NOMO-1 (cell line): ENCODE results near the gene CYTH3.

Experiments used
- DNase-seq, 2 experiments: peaks; one replicate each; lab custom pipeline; 2025; ENCODE audit not compliant: unreplicated experiment in 2 of 2; lab: John Stamatoyannopoulos, UW

CYTH3 gene

DNA sequence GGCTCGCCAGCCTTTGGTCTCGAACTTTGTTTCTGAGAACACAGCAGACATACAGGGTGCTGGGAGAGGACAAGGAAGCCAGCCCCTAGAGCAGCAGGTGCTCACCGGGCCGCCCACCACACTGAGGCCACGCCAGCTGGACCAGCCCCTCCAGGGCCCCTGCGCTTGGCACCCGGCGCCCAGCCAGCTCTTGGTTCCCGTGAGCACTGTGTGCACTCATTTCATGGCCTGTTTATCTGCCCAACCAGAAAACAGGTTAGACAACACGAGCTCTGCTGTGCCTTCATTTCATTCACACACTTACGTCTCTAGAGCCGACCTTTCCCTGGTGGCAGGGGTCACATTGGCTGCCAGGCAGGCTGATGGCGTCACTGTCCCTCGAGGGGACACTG, 104.0 kb downstream of the CYTH3 start:
- no peak for DNase-seq

DNA sequence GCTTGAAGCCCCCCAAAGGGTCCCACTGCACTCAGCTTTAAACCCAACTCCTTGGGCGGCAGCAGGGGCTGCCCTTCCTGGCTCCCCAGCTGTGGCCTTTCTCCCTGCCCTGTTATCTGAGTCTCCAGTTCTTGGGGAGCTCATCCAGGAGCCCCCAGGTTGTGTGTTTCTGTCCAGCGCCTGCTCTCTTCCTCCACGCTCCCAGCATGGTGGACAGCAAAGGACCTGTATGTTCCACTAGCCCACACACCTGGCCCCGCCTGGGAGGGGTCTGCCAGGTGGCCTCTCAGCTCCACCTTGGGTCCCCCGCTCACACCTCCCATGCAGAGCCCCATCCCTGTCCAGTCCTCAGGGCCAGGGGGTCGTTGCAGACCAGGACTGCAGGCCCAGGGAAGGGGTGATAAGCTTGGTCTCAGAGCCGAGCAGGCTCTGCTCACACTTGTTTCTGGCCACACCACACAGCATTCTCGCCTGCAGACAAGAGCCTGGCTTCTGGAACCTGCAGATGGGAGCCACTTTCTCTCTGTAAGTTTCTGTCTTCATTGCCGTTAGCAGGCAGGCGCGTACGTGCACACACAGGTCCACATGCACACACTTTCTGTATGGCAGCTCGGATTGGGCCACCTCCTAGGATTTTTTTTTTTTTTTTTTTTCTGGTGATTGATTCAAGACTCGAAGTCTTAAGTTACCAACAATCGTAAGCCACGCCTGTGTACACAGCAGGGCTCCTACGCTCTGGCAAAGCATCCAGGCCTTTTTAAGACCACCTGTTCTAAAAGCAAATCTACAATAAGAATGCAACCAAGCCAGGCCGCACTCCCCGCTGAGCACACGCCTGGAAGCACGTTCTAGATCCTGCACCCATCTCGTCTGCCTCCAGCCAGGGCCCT, 104.6 kb downstream of the CYTH3 start:
- no peak for DNase-seq

DNA sequence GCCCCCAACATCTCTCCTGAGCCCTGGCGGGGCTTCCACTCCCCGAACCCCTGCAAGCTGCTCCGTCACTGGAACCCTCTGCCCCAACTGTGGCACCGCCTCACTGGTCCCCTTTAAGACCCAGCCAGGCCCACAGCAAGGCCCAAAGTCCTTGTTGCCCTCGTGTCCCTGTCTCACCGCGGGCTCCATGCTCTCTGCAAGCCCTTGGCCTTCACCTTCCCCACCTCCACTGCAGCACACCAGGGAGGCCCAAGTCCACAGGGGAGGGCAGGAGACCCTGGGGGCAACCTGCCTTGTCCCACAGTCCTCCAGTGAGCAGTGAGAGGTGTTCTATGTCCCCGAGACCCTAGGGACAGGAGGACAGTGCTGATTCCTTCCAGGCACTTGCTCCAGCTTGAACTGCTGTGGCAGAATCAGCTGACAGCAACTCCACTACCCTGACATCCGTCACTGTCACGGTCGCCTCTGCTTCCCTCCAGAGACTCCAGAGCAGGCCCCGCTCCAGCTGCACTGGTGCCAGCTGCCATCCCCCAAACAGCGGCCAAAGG, 105.3 kb downstream of the CYTH3 start:
- no peak for DNase-seq

DNA sequence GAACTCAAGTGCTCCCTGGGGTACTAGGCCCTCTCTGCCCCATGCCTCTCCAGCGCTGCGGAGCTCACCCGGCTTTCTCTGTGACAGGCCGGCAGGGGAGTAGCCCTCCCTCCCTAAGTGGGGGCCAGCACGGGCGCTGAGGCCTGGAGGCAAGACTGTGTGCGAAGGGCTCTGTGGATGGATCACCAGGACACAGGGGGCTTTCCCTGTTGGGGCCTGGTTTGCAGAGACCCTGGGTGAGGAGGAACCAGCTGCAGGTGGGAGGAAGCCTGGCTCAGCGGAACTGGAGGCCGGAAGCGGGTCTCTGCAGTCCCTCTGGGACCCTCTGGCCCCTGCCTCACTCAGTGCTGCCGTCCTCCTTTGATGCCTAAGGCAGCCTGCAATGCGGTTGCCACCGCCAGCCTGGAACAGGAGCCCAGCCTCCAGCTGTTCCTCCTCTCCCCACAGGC, 106.0 kb downstream of the CYTH3 start:
- DNase-seq = no peak

DNA sequence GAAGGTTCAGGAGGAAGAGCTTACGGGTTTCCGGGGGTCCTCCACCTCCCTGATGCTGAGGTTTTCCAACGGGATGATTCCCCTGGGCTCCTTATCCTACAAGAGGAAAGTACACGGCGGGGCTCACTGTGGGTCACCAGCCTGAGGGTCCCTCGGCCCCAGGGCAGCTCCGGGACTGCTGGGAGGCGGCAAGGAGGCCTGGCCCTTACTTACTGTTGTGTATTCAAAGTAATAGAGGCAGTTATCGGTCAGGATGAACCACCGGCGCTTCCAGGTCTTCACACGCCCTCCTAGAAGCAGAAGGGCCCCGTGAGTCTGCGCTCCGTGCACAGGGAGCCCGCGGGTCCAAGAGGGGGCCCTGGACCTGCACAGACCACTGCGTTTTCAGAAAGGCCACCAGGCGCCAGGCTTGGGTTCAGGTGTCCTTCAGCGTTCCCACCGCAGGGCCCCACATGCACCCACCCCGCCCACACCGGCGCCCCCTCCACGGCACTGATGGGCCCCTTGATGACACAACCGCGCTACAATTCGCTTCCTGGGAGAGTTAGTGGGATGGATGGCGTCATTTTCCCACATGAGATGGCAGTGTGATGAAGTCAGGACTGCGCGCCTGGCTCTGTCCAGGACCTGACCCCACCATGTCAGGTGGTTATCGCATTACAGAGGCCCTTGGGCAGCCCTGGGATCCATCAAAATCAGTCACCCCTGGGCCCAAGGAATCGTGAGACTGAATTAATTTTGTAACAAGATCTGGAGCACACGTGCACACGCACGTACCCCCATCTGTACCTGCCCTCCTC, 106.7 kb downstream of the CYTH3 start:
- no peak for DNase-seq

DNA sequence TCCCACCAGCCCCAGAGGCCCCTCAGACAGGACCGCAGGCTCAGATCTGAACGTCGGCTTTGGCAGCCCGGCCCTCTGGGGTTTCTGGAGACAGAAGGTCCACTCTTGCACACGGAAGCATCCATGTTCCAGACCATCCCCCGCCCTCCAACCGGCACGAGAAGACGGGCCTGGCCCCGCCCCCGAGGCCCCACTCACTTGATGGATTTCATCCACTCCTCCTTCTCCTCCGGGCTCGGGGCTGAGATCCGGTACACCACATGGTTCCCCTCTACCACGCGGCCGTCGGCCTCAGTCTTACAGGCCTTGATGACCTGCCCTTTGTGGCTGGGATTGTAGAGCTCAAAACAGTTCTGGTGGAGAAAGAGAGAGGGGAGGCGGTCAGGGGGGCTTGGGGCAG, 107.3 kb downstream of the CYTH3 start:
- DNase-seq = no peak

DNA sequence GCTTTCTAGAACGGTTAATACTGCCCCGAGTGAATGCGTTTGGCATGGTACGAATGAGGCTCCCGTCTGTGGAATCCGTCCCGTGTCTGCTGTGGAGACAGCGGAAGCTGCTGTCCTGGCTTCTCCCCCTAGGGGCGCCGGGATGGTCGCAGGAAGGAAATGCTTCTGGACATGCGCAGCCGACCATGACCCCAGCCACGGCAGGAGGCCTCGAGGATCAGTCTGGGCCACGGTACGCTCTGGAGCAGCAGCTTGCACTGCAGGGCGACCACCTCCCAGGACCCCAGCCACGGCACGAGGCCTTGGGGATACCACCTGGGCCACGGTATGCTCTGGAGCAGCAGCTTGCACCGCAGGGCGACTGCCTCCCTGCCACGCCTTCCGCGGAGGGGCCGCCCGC, 107.9 kb downstream of the CYTH3 start:
- DNase-seq = no peak

DNA sequence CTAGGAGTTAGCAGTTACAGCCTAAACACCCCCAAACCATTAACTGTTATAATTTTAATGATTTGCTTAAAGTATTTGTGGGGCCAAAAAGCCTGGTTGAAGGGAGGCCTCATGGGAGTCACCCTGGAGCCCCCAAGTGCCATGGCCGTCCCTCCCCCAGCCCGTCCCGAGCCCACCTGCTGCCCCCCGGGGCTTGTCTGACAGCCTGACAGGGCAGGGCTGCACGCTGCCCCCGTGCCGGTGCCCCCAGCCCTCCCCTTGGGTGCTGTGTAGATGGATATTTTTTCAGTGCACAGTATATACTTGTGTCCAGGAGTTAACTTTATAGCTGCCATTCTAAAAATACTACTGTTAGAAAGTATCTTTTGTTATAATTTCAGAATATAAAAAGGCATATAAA, 108.4 kb downstream of the CYTH3 start:
- DNase-seq = no peak

DNA sequence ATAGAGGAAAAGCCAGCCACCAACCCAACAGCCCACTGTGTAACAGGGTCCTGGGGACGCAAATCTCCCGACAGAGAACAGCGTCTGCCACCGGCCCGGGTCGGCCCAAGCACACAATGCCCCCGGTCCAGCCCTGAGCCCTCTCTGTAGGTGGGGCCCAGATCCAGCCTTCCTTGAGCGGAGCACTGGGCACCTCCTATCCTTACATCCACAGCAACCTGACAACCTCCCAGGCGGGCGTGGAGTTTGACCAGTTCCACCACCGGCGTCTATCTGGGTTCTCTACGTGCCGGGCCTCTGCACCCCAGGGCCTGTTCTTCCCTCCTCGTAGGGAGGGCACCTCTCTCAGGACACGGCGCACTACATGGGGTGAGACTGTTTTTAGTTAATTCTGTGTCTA, 109.0 kb downstream of the CYTH3 start:
- DNase-seq = no peak

DNA sequence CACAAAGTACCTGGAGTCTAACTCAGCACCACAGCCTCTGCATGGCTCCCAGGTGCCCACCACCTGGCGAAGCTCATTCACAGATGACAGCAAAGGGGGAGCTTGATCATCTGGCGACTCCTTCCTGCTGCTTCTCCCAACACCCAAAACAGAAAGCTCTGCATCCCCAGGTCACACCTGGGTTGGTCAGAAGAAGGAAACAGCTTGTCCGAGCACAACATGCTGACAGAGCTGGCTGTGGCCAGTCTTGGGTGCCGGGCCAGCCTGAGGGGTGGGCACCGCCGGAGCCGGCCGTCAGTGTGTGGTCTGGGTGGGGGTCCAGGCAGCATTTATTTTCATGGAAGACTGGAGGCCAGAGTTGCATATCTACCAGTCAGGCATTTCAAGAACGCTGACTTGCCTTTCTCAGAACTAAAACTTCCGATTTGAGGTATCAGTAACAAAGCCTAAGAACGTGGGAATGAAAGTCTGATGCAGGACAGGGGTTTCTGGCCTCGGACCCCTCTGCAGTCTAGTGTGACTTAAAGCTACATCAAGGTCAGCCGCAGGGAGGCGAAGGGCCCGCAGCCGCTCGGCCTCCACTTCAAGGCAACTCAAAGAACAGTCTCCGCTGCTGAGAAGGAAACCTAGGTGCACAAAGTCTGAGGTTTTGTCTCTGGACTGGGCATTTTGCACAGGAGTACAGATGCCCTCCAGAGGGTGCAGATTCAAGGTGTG, 109.6 kb downstream of the CYTH3 start:
- DNase-seq = no peak

DNA sequence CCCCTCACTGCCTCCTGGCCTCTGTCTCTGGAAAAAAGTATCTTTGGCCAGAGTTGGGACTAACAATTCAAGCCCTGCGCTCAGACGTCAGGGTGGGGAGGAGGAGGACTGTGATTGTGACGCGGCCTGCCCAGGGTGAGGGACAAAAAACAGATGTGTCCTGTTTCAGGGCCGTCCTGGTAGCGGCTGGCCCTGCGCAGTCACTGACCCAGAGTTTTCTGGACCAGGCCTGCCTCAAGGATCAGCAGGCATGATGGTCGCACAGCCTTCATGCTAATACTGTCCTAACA, 110.1 kb downstream of the CYTH3 start:
- DNase-seq = no peak

DNA sequence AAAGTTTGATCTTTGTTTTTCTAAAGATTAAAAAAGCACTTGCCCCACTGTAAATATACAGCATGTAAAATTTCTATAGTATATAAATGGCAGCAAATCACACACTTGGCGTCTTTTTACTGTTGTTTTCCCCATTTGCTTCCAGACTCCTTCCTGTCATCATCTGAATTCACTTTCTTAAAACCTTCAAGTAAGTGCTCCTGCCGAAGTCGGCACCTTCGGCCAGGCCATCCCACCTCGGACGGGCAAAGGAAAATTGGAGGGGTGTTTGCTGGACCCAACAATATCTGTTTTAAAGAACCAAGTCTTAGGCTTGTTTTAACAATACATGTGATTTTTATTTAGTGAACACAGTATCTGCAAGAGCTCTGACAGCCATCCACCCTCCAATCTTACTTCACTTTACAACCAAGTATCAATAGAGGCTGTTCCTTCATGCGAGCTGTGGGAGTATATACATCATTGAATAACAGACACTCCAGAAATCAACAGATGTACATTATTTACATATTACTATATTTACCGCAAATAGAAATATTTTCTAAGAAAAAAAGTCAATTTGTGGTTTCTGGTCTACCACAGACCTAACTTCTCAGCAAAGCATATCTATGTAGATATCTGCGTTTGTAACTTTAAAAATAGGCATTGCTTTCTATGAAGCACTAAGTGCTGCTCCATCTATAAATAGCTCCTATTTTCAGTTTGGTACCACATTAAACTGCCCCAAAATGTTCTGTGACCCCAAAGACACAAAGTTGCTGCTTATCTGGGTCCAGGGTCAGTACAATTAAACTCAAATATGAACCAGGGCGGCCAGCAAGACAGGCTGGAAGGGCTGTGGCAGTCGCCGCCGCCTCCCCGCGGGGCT, 110.7 kb downstream of the CYTH3 start:
- no peak for DNase-seq

DNA sequence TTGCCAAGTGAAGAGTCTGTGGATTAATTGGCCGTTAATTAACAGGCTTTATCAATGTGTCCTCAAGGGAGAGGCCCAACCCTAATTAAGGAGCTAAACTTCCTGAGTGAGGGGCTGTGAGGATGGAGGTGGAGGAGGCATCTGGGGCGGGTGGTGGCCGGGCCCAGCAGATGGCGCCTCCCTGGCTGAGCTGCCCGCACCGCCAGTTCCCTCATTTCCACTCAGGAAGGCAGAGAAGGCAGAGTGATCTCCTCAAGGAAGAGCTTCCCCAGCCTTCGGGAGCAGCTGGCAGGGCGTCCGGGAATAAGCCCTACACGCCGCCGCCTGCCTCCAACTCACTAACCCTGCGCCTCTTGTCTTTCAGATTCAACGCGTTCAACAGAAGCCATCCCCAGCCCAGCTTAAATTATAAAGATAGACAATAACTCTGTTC, 112.2 kb downstream of the CYTH3 start:
- no peak for DNase-seq

DNA sequence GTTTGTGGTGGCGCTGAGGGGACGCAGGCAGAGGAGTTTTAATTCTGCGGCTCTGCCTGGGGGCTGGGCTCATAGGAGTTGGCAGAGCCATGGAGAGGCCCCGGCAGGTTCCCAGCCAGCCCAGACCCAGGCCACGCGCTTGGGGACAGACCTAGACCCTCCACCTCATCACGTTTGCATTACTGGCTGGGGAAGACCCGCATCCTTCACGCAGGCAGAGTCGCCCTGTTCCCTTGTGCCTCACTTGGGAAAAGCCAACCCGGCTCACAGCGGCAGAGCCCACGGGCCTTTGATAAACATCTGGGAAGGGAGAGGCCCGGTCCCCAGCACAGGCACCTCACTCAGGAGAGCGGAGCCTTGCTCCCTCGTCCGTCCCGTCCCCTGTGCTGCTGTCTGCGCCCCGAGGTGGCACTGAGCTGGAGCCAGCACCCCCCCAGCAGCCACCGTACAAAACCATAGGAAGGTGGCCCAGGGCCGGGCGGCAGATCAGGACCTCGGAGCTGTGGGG, 112.8 kb downstream of the CYTH3 start:
- no peak for DNase-seq

DNA sequence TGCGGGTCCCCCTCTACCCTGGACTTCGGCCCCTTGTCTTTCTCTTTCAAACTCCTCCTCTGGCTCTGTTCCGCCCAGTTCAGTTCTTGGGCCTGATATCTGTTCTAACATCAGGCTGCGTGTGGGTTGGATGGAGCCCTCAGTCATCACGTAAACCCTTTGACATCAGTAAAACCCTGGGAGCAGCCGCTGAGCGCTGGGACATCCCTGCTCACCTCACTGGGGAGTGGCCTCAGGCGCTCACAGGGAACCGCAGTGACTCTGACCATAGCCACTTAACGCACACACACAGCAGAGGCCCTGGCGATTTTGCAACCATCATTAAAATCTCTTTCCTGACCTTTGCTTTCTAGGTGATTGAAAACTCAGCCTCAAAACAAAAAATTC, 113.3 kb downstream of the CYTH3 start:
- no peak for DNase-seq

DNA sequence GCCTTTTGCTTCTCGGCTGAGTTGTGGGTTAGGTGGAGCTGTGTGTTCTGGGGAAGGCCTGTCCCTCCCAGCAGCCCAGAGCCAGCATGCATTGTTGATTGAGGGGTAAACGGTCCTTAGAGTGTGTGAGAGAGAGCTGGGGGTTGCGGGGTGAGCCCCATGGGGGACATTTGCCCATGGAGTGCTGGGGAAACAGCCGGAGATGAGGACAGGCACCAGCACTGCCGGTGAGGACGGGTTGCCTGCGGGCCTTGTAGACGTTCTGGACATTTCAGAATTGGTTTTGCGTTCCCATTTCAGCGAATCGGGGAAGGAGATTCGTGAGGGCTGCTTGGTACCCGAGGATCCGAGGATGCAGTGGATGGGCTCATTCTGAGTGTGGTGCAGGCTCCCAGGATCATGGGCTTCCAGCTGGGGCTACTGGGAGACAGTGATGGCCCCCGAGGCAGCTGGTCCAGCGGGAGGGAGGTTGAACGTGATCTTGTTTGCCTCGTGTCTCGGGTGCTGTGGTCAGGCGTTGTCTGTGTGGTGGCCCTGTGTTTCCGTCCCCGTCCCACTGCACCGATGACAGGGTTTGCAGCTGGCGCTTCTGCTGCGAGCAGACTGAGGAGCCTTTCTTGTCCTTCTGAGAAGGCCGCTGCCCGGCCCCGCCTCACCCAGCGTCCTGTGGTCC, 113.9 kb downstream of the CYTH3 start:
- no peak for DNase-seq

DNA sequence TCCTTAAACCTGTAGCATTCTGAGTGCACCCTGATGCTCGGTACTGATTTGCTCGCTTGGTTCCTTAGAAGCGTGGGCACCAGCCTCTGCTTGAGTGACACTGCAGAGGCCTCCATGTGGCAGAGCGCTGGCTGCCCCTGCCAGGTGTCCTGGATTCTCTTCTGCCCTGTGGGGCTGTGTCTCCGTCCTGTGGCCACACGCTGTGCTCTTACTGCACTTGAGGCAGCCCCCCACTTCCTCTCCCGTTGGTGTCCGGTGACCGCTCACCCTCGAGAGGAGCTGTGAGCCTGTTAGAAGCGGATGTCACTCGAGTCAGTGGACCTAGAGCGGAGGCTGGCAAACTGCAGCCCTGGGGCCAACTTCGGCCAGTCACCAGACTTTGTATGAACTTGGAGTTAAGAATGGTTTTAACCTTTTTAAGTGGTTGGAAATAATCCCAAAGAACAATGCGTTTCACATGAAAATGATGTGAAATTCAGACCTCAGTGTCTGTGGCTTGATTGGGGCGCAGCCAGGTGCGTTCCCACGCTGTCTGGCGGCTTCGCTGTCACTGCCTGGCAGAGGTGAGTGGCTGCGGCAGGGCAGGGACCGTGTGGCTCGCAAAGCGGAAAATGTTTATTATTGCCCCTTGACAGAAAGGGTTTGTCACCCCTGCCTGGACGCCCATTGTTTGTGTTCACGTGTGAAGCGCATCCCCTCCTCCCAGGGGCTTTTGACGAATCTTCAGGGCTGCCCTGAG, 114.6 kb downstream of the CYTH3 start:
- no peak for DNase-seq

DNA sequence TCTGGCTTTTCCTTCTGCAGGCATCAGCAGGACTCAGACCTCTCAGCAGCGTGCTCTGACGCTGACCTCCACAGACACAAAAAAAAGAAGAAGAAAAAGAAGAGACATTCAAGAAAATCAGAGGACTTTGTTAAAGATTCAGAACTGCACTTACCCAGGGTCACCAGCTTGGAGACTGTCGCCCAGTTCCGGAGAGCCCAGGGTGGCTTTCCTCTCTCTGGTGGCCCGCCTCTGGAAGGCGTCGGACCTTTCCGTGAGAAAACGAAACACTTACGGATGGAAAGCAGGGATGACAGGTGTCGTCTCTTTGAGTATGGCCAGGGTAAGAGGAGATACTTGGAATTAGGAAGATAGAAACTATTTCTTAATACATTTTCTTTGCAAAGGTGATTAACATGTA, 115.7 kb downstream of the CYTH3 start:
- DNase-seq = no peak

DNA sequence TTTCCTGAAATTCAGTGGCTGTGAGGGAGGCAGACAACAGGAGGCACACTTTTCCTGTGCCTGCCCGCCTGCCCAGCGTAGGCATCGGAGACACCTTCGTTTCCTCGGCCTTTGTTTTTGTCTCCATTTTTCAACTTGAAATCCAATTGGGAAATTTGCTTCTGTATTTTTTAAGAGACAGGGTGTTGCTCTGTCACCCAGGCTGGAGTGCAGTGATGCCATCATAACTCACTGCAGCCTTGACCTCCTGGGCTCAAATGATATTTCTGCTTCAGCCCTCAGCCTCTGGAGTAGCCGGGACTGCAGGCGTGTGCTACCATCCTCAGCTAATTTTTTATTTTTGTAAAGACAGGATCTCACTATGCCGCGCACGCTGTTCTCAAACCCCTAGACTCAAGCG, 116.8 kb downstream of the CYTH3 start:
- DNase-seq = no peak
